ENCODE data around the gene TEX51. TPM values are rescaled to one million over a fixed set of nuclear protein-coding genes. Genes with fewer than 3 reads are reported as not detected.

Gene TEX51
- total and polyA plus RNA-seq, 2 of the 4 experiments (the other 2 are of a cell fraction), result not detected

GRCh38 chr2:126940331-126940730, 41.6 kb downstream of the TEX51 start:
- WGBS, 2 experiments (ENCODE audit: extremely low coverage in 2 of 2, insufficient read length in 1 of 2), result no CpG with 5 or more reads among the region's 4 CpGs
- in situ Hi-C loops (cut with MboI; ENCODE audit: low sequenced_read_pairs), result no loop called here
- no peak overlapping the region for H3K4ac ChIP-seq (ENCODE audit: low read depth, low read length)
- TF ChIP-seq MAZ (IDR thresholded peaks at IDR 0.05; ENCODE audit: borderline replicate concordance, low read depth, low read length) (no peak), MAFK (IDR thresholded peaks at IDR 0.05; ENCODE audit: low read depth, low read length) (no peak), SMC3 (IDR thresholded peaks at IDR 0.05; ENCODE audit: low read depth, low read length) (no peak), MXI1 (IDR thresholded peaks at IDR 0.05; ENCODE audit: borderline replicate concordance, low read depth, low read length) (no peak), RCOR1 (IDR thresholded peaks at IDR 0.05; ENCODE audit: insufficient replicate concordance, low read length) (no peak), USF2 (IDR thresholded peaks at IDR 0.05; ENCODE audit: low read depth, low read length) (no peak), CHD1 (IDR thresholded peaks at IDR 0.05; ENCODE audit: low read depth, low read length) (no peak), RAD21 (IDR thresholded peaks at IDR 0.05; ENCODE audit: low read length) (no peak), POLR2A (IDR thresholded peaks at IDR 0.05; ENCODE audit: low read depth, low read length) (no peak), FOS (IDR thresholded peaks at IDR 0.05; ENCODE audit: low read depth, low read length) (no peak), NFE2L2 (IDR thresholded peaks at IDR 0.05; ENCODE audit: low read depth, low read length) (no peak)
- TF ChIP-seq, protein P1, sequence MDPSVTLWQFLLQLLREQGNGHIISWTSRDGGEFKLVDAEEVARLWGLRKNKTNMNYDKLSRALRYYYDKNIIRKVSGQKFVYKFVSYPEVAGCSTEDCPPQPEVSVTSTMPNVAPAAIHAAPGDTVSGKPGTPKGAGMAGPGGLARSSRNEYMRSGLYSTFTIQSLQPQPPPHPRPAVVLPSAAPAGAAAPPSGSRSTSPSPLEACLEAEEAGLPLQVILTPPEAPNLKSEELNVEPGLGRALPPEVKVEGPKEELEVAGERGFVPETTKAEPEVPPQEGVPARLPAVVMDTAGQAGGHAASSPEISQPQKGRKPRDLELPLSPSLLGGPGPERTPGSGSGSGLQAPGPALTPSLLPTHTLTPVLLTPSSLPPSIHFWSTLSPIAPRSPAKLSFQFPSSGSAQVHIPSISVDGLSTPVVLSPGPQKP (IDR thresholded peaks at IDR 0.05; ENCODE audit: borderline replicate concordance, low read depth, low read length), result no peak
- no peak overlapping the region for H3K4me3 ChIP-seq (ENCODE audit: insufficient read depth, low read depth, low read length)
- no peak overlapping the region for H2BK120ac ChIP-seq (ENCODE audit: low read depth, low read length)
- no peaks in the 10 kb centered on the region for H4K20me1 ChIP-seq (ENCODE audit: insufficient read depth, low read length)
- ATAC-seq (ENCODE audit: low read depth) (no peak), DNase-seq (no peak)
- no peak overlapping the region for H3K18ac ChIP-seq (ENCODE audit: low read depth, low read length)
- no peak overlapping the region for H4K5ac ChIP-seq (ENCODE audit: low read depth, low read length)
- H3K56ac ChIP-seq (ENCODE audit: extremely low read depth, insufficient read depth, low read length), result no peak overlapping the region
- H3K9me3 ChIP-seq (ENCODE audit: control insufficient read depth, insufficient read depth, low read length), result no peaks in the 10 kb centered on the region
- intact Hi-C loops (cut with micrococcal nuclease), result no loop called here
- H2AK5ac ChIP-seq (ENCODE audit: low read depth, low read length), result no peak overlapping the region
- no peak overlapping the region for H3K27ac ChIP-seq (ENCODE audit: insufficient read depth, low read length)
- no peak overlapping the region for H2BK5ac ChIP-seq (ENCODE audit: low read depth, low read length, poor library complexity, severe bottlenecking)
- dilution Hi-C loops (cut with HindIII; ENCODE audit: low sequenced_read_pairs, unreplicated experiment), result no loop called here
- H3K79me1 ChIP-seq (ENCODE audit: low read depth in 1 of 2, low read length in 2 of 2), result no peaks in the 10 kb centered on the region
- no peak overlapping the region for H4K91ac ChIP-seq (ENCODE audit: insufficient read depth, low read depth, low read length)
- H3K14ac ChIP-seq (replicated peaks; ENCODE audit: low read depth, low read length), result no peak overlapping the region
- H3K36me3 ChIP-seq (ENCODE audit: control insufficient read depth, insufficient read depth, low read length), result no peaks in the 10 kb centered on the region
- H3K4me2 ChIP-seq (ENCODE audit: low read depth, low read length), result no peak overlapping the region
- no peak overlapping the region for H2AK9ac ChIP-seq (replicated peaks; ENCODE audit: low read depth, low read length, poor library complexity)
- no peaks in the 10 kb centered on the region for H3K9me1 ChIP-seq (ENCODE audit: insufficient read depth, low read length)
- ChIA-PET CTCF (no interaction called here), POLR2A (ENCODE audit: unreplicated experiment) (no interaction called here)
- no TSS peak for BruUV-seq (replicated peaks)
- H4K8ac ChIP-seq (ENCODE audit: low read depth in 2 of 2, low read length in 2 of 2), result no peak overlapping the region
- no peak overlapping the region for H3K23ac ChIP-seq (ENCODE audit: low read depth, low read length)
- H2AFZ ChIP-seq (replicated peaks; ENCODE audit: low read length, poor library complexity), result no peak overlapping the region
- H3K9ac ChIP-seq (ENCODE audit: low read depth, low read length), result no peak overlapping the region
- H3K4me1 ChIP-seq (ENCODE audit: control insufficient read depth, insufficient read depth, low read length), result no peaks in the 10 kb centered on the region
- no peak overlapping the region for H2BK15ac ChIP-seq (ENCODE audit: low read depth, low read length)
- H3K27me3 ChIP-seq (ENCODE audit: control insufficient read depth, insufficient read depth, low read length), result peaks cover 5% of the 10 kb centered on the region
- H2BK20ac ChIP-seq (ENCODE audit: low read depth, low read length), result no peak overlapping the region

Data from IMR-90 (cell line).